ENCODE measurements around the gene NGEF.

DNA sequence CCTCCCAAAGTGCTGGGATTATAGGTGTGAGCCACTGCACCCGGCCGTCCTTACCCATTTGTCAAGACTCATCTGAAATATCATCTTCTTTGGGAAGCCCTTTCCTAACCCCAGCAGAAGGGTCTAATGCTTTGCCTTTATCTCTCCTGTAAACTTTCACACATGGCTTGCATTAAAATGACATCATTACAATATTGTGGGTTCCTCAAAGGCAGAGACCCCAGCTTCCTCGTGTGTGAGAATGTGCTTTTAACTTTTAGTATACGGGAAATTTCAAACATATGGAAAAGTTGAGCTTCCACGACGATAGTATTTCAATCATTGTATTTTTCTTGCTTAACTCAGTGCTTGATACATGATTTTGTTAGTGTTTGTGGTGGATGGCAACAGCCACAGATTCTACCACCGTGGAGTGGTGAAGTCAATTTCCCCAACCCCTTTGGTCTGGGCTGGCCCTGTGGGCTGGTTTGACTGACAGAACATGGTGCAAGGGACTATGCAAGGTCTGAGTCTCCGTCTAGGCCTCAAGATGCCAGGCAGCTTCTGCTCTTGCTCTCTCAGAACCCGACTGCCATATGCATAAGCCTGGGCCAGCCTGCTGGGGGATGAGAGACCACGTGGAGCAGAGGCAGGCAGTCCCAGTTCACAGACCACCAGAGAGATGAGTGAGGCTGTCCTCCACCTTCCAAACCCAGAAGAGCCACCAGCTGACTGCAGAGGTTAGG lies 39.9 kb downstream of the NGEF start:
- TF ChIP-seq ZEB2 (tag by site-specific recombination; IDR thresholded peaks at IDR 0.05) = no peak
- TF ChIP-seq, protein P1, sequence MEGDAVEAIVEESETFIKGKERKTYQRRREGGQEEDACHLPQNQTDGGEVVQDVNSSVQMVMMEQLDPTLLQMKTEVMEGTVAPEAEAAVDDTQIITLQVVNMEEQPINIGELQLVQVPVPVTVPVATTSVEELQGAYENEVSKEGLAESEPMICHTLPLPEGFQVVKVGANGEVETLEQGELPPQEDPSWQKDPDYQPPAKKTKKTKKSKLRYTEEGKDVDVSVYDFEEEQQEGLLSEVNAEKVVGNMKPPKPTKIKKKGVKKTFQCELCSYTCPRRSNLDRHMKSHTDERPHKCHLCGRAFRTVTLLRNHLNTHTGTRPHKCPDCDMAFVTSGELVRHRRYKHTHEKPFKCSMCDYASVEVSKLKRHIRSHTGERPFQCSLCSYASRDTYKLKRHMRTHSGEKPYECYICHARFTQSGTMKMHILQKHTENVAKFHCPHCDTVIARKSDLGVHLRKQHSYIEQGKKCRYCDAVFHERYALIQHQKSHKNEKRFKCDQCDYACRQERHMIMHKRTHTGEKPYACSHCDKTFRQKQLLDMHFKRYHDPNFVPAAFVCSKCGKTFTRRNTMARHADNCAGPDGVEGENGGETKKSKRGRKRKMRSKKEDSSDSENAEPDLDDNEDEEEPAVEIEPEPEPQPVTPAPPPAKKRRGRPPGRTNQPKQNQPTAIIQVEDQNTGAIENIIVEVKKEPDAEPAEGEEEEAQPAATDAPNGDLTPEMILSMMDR (tag by site-specific recombination; IDR thresholded peaks at IDR 0.05) = no peak

All from HEK293 (cell line).